GM18870 (cell line): ENCODE results near the gene VAV2.
"Not testable (repeated sequence)": the region's sequence is repeated elsewhere in the genome, so short reads cannot be mapped to it uniquely, and the experiment has no call there.

ENCODE experiments used
- ATAC-seq: cut with Tn5 transposase; IDR thresholded peaks from one replicate; pipeline ENCODE4 v1.9.1; 2021; ENCODE audit warnings: moderate library complexity; ENCODE audit not compliant: unreplicated experiment

VAV2 gene

GRCh38 chr9:133924453-133924852 lies 67.7 kb downstream of the VAV2 start:
- no peak for ATAC-seq

GRCh38 chr9:133923608-133924007 lies 68.5 kb downstream of the VAV2 start:
- ATAC-seq: not testable (repeated sequence)

DNA sequence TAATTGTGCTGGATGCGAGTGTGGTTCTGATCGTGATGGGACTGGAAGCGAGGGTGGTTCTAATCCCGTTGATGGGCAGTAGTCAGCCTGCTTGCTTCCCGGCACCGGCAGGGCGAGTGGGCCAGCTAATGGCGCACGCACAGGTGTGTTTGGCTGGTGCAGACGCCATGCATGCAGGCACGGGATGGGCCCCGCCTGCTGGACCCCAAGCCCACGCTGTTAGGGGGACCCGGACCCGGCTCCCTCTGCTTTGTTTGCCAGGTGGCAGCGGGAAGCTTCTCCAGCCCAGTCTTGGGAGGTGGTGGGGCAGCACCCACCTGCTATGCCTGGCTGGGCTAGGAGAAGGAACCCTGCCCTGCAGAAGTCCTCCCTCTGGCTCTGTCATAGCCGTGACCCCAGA lies 70.3 kb downstream of the VAV2 start:
- no peak for ATAC-seq

DNA sequence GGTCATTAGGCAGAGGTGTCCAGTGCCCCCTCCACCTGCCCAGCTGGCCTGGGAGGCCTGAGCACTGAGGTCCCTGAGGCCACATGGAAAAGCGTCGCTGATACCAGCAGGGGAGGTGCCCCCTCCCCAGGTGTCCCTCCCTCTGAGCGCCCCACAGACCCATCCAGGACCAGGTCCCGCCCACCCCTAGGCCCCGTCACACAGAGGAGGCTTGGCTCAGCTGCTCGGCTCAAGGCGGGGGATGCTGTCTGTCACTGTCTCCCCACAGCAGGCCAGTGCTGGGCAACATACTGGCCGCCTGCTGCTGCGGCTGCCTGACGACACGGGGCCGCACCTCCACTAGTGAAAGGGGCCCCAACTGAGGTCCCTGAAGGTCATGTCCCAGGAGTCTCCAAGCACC lies 71.7 kb downstream of the VAV2 start:
- ATAC-seq: no peak

DNA sequence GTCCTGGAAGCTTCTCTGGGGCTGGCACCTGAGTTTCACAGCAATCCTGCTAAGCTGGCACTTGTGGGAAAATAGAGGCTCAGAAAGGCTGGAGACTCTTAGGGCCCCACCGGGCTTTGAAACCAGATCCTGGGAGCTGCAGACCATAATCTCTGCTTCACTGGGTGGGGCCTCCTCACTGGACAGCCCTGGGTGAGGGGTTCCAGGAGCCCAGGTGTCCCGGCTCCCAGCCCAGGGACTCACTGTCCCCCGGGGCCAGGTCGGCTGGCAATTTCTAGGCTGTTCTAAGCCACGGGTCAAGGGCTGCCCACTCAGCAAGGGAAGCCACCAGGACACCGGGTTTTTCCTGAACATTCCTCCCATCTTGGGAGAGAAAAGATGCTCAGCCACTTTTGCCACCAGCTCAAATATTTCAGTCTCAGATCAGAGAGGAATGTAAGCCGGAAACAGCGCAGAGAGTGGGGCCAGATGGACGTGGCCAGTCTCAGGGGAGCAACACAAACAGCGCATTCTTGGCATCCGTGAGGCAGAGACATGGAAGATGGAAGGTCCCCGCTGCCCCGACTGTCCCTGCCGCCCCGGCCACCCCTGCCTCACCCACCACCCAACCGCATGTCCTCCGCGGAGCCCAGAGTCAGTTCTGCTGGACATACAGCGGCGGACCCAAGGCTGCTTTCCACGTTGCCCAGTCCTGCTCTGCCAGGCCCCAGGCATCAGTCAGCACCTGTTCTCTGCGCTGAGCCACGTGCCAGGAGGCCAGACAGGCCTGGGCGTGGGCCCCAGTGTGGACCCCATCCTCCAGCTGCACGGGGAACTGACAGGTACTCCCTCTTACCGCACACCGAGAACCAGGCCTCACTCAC lies 72.6 kb downstream of the VAV2 start:
- no peak for ATAC-seq

DNA sequence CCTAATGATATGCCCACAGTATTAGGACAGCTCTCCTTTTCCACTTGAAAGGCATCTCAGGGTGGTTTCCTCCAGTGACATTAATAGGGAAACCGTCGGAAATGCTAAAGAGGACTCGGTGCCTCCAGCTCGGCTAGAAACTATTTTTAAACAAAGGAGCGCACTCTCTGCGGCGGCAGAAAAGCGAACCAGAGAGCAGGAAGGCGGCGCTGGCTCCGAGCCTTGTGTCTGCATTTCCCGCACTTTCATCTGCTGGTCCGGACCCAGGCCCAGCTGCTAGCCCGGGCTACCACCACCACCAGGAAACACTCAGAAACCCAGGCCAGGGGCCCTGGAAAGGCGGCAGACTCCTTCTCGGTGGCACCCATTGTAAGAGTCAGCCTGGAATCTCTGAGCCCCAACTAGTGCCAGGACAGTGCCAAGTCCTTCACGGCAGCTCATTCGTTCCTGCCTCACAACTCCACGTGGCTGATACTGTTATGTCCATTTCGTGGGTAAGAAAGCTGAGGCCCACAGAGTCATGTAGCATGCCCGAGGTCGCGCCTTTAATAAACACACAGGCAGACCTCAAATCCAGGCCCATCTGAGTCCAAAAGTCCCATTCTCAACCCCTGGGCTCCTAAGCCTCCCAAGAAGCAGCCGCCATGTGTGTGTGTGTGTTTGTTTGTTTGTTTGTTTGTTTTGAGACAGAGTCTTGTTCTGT lies 73.9 kb downstream of the VAV2 start:
- ATAC-seq: no peak

DNA sequence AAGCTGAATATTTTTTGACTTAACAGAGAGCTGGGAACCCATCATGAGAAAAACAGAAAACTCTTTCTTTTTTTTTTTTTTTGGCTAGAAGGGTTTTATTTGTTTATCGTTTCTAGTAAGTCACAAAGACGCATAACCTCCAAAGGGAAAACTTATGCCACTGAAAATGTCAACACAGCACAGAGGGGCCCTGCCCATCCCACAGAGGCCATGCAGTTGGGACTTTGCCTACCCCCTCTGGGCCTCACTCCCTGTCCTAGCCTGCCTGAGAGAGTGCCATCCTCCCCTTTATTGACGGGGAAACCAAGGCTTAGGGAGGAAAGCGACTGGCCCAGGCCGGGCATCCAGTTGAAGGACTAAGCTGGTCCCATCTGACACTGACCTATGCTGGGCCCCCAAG lies 74.7 kb downstream of the VAV2 start:
- ATAC-seq: no peak

- no peak for ATAC-seq
These were observed 76.0 kb downstream of the VAV2 start for GRCh38 chr9:133916159-133916541.

GRCh38 chr9:133915534-133916158 lies 76.5 kb downstream of the VAV2 start:
- ATAC-seq: no peak

- no peak for ATAC-seq
These were observed 77.4 kb downstream of the VAV2 start for GRCh38 chr9:133914442-133915342.

- ATAC-seq: no peak
These were observed 78.4 kb downstream of the VAV2 start for GRCh38 chr9:133913571-133914369.

GRCh38 chr9:133910855-133911514 lies 81.1 kb downstream of the VAV2 start:
- no peak for ATAC-seq

GRCh38 chr9:133906932-133907910 lies 84.9 kb downstream of the VAV2 start:
- no peak for ATAC-seq

- no peak for ATAC-seq
These were observed 85.9 kb downstream of the VAV2 start for GRCh38 chr9:133906218-133906617.

- no peak for ATAC-seq
These were observed 86.6 kb downstream of the VAV2 start for GRCh38 chr9:133905493-133905892.

- no peak for ATAC-seq
These were observed 87.6 kb downstream of the VAV2 start for GRCh38 chr9:133904346-133905090.

GRCh38 chr9:133901184-133901835 lies 90.8 kb downstream of the VAV2 start:
- no peak for ATAC-seq
